HG02571 (cell line): Measurements from ENCODE around the gene DRD2.

Experiments used
- ATAC-seq: cut with Tn5 transposase; IDR thresholded peaks from one replicate; pipeline ENCODE4 v1.9.1; 2021; ENCODE audit warnings: mild to moderate bottlenecking, moderate library complexity; ENCODE audit not compliant: unreplicated experiment

The DRD2 gene

GRCh38 chr11:113487622-113488021 lies 12.4 kb upstream of the DRD2 start:
- no peak for ATAC-seq

GRCh38 chr11:113484223-113484622 lies 9.0 kb upstream of the DRD2 start:
- no peak for ATAC-seq

GRCh38 chr11:113481672-113482071 lies 6.5 kb upstream of the DRD2 start:
- no peak for ATAC-seq

- ATAC-seq: no peak
Measured at GRCh38 chr11:113481226-113481625, 6.0 kb upstream of the DRD2 start.

GRCh38 chr11:113477321-113477720 lies 2.1 kb upstream of the DRD2 start:
- no peak for ATAC-seq

- no peak for ATAC-seq
Measured at GRCh38 chr11:113476553-113476952, 1.4 kb upstream of the DRD2 start.

GRCh38 chr11:113474362-113475159 lies 637 bp downstream of the DRD2 start:
- no peak for ATAC-seq

- ATAC-seq: no peak
Measured at GRCh38 chr11:113473983-113474361, 1.2 kb downstream of the DRD2 start.

GRCh38 chr11:113472471-113472870 lies 2.7 kb downstream of the DRD2 start:
- ATAC-seq: no peak

- ATAC-seq: no peak
Measured at GRCh38 chr11:113470233-113470632, 5.0 kb downstream of the DRD2 start.

GRCh38 chr11:113468726-113469345 lies 6.4 kb downstream of the DRD2 start:
- ATAC-seq: no peak

GRCh38 chr11:113467545-113467944 lies 7.7 kb downstream of the DRD2 start:
- no peak for ATAC-seq

GRCh38 chr11:113465786-113466185 lies 9.4 kb downstream of the DRD2 start:
- ATAC-seq: no peak

- no peak for ATAC-seq
Measured at GRCh38 chr11:113464416-113464815, 10.8 kb downstream of the DRD2 start.

- ATAC-seq: no peak
Measured at GRCh38 chr11:113462830-113463229, 12.4 kb downstream of the DRD2 start.

GRCh38 chr11:113461639-113462038 lies 13.6 kb downstream of the DRD2 start:
- no peak for ATAC-seq

- no peak for ATAC-seq
Measured at GRCh38 chr11:113460469-113460868, 14.7 kb downstream of the DRD2 start.

GRCh38 chr11:113458189-113458588 lies 17.0 kb downstream of the DRD2 start:
- ATAC-seq: no peak

- ATAC-seq: no peak
Measured at GRCh38 chr11:113457784-113458183, 17.4 kb downstream of the DRD2 start.

- ATAC-seq: no peak
Measured at GRCh38 chr11:113454455-113454854, 20.7 kb downstream of the DRD2 start.

GRCh38 chr11:113449743-113450142 lies 25.5 kb downstream of the DRD2 start:
- no peak for ATAC-seq

GRCh38 chr11:113448316-113448677 lies 26.9 kb downstream of the DRD2 start:
- no peak for ATAC-seq
